SH-SY5Y (cell line): Measurements from ENCODE around the gene DEFB108B.
"Not testable (repeated sequence)": the region's sequence is repeated elsewhere in the genome, so short reads cannot be mapped to it uniquely, and the experiment has no call there.

Experiments used
- GATA2 ChIP-seq: IDR thresholded peaks from 2 replicates; pipeline ENCODE4 v1.6.1; 2011; ENCODE audit warnings: mild to moderate bottlenecking, low read depth, low read length
- GATA3 ChIP-seq: IDR thresholded peaks from 2 replicates; pipeline ENCODE4 v1.6.1; 2011; ENCODE audit warnings: low read depth, mild to moderate bottlenecking, low read length, moderate library complexity

The DEFB108B gene

GRCh38 chr11:71832811-71833210, at the start of gene DEFB108B:
Gene DEFB108B (plus strand): TSS chr11:71833200. CDS start chr11:71833200, 0 bp downstream.
- not testable (repeated sequence) for TF ChIP-seq GATA3, GATA2

GRCh38 chr11:71787098-71787823, 45.7 kb upstream of the DEFB108B start:
- TF ChIP-seq GATA2 = no peak
- TF ChIP-seq GATA3 = no peak

- no peak for TF ChIP-seq GATA3
- no peak for TF ChIP-seq GATA2
Observed at GRCh38 chr11:71843858-71844257, 10.9 kb downstream of the DEFB108B start.

- not testable (repeated sequence) for TF ChIP-seq GATA3, GATA2
Observed at GRCh38 chr11:71878059-71878458, 45.1 kb downstream of the DEFB108B start, which contains the start of gene DEFB131B. Gene DEFB131B (plus strand): TSS chr11:71878453. CDS start chr11:71878453, 0 bp downstream.
